Suprapubic skin (tissue), 4 donors: ENCODE measurements around the gene GALM. TPM values are rescaled to one million over a fixed set of nuclear protein-coding genes. Genes with fewer than 3 reads are reported as not detected.
"Not testable (repeated sequence)": the region's sequence is repeated elsewhere in the genome, so short reads cannot be mapped to it uniquely, and the experiment has no call there.

Experiments
- DNase-seq, 2 donors: peaks; one replicate each; pipeline ENCODE4 v3.0.0-alpha.2; 2019; ENCODE audit warnings: low spot score in 2 of 2
- H3K27ac ChIP-seq: fragments of 200-600 bp; sonication (generic); one replicate; pipeline ENCODE4 v1.5.1; 2019
- H3K27me3 ChIP-seq: fragments of 200-600 bp; sonication (generic); one replicate; pipeline ENCODE4 v1.5.1; 2019
- H3K36me3 ChIP-seq: fragments of 200-600 bp; sonication (generic); one replicate; pipeline ENCODE4 v1.5.1; 2019
- H3K4me1 ChIP-seq: fragments of 200-600 bp; sonication (generic); one replicate; pipeline ENCODE4 v1.5.1; 2019
- H3K4me3 ChIP-seq: fragments of 200-600 bp; sonication (generic); one replicate; pipeline ENCODE4 v1.5.1; 2019; ENCODE audit warnings: mild to moderate bottlenecking
- H3K9me3 ChIP-seq: fragments of 200-600 bp; sonication (generic); one replicate; pipeline ENCODE4 v1.5.1; 2019
- EP300 ChIP-seq: sonication (generic); formaldehyde crosslinking; IDR thresholded peaks from one replicate; pipeline ENCODE4 v1.6.1; 2017; ENCODE audit warnings: antibody characterized with exemption
- POLR2A ChIP-seq, 2 donors: fragments of 450-650 bp; IDR thresholded peaks; one replicate each; pipeline ENCODE4 v1.6.1; 2017; ENCODE audit warnings: antibody characterized with exemption in 2 of 2, mild to moderate bottlenecking in 2 of 2, moderate library complexity in 2 of 2
- POLR2AphosphoS5 ChIP-seq, 3 donors: sonication (generic); formaldehyde crosslinking; IDR thresholded peaks; one replicate each; pipeline ENCODE4 v1.6.1; 2017; ENCODE audit warnings: antibody characterized with exemption in 3 of 3
- WGBS: methylation state at CpG from one replicate; pipeline ENCODE4 v1.1.5; 2018; 5-methylcytosine and 5-hydroxymethylcytosine counted together
- total RNA-seq, 4 donors: library from RNA; depleted of rRNA; stranded (reverse); fragments of >200 nt; gene quantifications; one replicate each; pipeline ENCODE4 v1.1.0, GENCODE V29; 2016
- TF ChIP-seq, protein P1 (sequence below), 2 donors: fragments of 200-600 bp in 1 of 2; fragments of 450-650 bp in 1 of 2; sonication (generic) in 1 of 2; IDR thresholded peaks; one replicate each; pipeline ENCODE4 v1.5.1; 2016 to 2019; ENCODE audit warnings: antibody characterized with exemption in 2 of 2, mild to moderate bottlenecking in 1 of 2, moderate library complexity in 1 of 2

The GALM gene
- total RNA-seq, 4 donors from 2014 or later: 3.7 to 16.4 (median 7.1) TPM

GRCh38 chr2:38731684-38732221, 65.8 kb downstream of the GALM start:
- H3K36me3 ChIP-seq: peaks cover 32% of the 10 kb centered on the region
- 93% methylated on average over 14 of the region's 14 CpGs for WGBS
- H3K4me1 ChIP-seq: peaks cover 7% of the 10 kb centered on the region
- peak in 1 of 2 donors; percentile 33 for DNase-seq
- H3K4me3 ChIP-seq: no peak overlapping the region
- TF ChIP-seq POLR2A (IDR thresholded peaks at IDR 0.05) (no peak), EP300 (no peak), POLR2AphosphoS5 (IDR thresholded peaks at IDR 0.05) (no peak)
- TF ChIP-seq, protein P1, sequence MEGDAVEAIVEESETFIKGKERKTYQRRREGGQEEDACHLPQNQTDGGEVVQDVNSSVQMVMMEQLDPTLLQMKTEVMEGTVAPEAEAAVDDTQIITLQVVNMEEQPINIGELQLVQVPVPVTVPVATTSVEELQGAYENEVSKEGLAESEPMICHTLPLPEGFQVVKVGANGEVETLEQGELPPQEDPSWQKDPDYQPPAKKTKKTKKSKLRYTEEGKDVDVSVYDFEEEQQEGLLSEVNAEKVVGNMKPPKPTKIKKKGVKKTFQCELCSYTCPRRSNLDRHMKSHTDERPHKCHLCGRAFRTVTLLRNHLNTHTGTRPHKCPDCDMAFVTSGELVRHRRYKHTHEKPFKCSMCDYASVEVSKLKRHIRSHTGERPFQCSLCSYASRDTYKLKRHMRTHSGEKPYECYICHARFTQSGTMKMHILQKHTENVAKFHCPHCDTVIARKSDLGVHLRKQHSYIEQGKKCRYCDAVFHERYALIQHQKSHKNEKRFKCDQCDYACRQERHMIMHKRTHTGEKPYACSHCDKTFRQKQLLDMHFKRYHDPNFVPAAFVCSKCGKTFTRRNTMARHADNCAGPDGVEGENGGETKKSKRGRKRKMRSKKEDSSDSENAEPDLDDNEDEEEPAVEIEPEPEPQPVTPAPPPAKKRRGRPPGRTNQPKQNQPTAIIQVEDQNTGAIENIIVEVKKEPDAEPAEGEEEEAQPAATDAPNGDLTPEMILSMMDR (IDR thresholded peaks at IDR 0.05): no peak
- no peaks in the 10 kb centered on the region for H3K27me3 ChIP-seq
- H3K27ac ChIP-seq: no peak overlapping the region
- no peaks in the 10 kb centered on the region for H3K9me3 ChIP-seq

DNA sequence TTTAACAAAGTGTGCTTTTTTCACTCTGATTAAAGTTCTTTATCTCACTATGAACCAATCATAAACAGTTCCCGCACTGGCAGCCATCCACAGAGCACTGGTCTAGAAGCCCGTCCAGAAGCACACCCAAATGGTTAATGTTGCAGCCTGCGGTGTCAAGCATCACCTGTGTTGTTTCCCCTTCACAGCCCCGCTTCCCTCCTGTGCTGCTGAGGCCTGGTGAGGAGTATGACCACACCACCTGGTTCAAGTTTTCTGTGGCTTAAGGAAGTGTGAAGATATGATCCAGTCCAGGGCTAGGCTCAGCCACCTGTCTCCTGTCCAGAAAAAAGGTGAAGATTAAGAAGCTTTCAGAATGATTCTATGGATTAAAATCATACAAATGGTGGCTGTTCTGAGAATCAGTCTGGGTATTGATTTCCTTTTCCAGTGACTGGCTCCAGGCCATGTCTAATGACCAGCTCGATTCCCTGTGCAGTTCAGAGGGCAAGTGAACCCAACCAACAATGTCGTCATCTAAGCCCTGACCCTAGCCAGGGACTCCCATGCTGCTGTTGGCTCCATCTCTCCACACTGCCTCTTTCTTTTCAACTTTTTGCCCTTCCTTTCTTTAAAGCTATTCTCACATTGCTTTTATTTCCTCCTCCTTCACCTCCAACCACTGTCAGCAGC, 67.5 kb downstream of the GALM start:
- Histone ChIP-seq H3K27me3 (no peaks in the 10 kb centered on the region), H3K9me3 (no peaks in the 10 kb centered on the region), H3K4me3 (no peak overlapping the region), H3K27ac (no peak overlapping the region), H3K36me3 (peaks cover 39% of the 10 kb centered on the region), H3K4me1 (peaks cover 16% of the 10 kb centered on the region)
- TF ChIP-seq, protein P1 (IDR thresholded peaks at IDR 0.05): no peak
- TF ChIP-seq EP300 (no peak), POLR2A (IDR thresholded peaks at IDR 0.05) (no peak)
- 90% methylated on average over 6 of the region's 6 CpGs for WGBS
- no peak for DNase-seq

- Histone ChIP-seq H3K4me3 (no peak overlapping the region), H3K27me3 (no peaks in the 10 kb centered on the region), H3K9me3 (no peaks in the 10 kb centered on the region), H3K27ac (no peak overlapping the region), H3K4me1 (peaks cover 16% of the 10 kb centered on the region), H3K36me3 (peaks cover 43% of the 10 kb centered on the region)
- no peak for DNase-seq
- WGBS: 66% methylated on average over 9 of the region's 9 CpGs
- TF ChIP-seq POLR2A (IDR thresholded peaks at IDR 0.05) (no peak), POLR2AphosphoS5 (IDR thresholded peaks at IDR 0.05) (no peak), EP300 (no peak)
- TF ChIP-seq, protein P1 (IDR thresholded peaks at IDR 0.05): no peak
These were observed 68.6 kb downstream of the GALM start for GRCh38 chr2:38734299-38735058.

GRCh38 chr2:38735999-38736320, 70.0 kb downstream of the GALM start:
- WGBS: 69% methylated on average over 4 of the region's 4 CpGs
- Histone ChIP-seq H3K27me3 (no peaks in the 10 kb centered on the region), H3K4me3 (no peak overlapping the region), H3K9me3 (no peaks in the 10 kb centered on the region), H3K27ac (no peak overlapping the region), H3K36me3 (peaks cover 35% of the 10 kb centered on the region), H3K4me1 (peaks cover 22% of the 10 kb centered on the region)
- TF ChIP-seq POLR2A (IDR thresholded peaks at IDR 0.05) (no peak), POLR2AphosphoS5 (IDR thresholded peaks at IDR 0.05) (no peak), EP300 (no peak)
- TF ChIP-seq, protein P1 (IDR thresholded peaks at IDR 0.05): no peak
- no peak for DNase-seq

DNA sequence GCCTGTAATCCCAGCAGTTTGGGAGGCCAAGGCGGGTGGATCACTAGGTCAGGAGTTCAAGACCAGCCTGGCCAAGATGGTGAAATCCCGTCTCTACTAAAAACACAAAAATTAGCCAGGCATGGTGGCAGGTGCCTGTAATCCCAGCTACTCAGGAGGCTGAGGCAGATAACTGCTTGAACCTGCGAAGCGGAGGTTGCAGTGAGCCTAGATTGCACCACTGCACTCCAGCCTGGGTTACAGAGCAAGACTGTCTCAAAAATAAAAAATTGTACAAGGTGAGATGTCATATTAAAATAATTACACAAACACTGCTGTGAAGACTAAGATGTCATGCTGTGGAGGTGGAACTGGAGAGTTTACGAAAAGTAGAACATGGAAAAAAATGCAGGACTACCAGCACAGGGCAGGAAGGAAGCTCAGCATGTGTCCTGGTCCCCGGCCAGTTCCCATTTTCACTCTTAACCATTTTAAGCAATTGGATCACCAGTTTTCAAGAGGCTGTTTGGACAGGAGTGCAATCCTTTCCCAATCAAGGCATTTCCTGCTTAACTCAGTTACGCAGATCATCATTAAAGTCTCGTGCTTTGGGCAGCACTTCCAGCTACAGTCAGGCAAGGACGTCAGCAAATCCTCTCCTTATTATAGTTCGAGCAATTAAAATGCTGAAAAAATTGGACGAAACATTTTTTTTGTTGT, 71.2 kb downstream of the GALM start:
- H3K4me3 ChIP-seq, H3K27me3 ChIP-seq, H3K27ac ChIP-seq, H3K9me3 ChIP-seq: not testable (repeated sequence)
- peaks cover 23% of the 10 kb centered on the region for H3K4me1 ChIP-seq
- peak in 1 of 2 donors; percentile 62 for DNase-seq
- H3K36me3 ChIP-seq: peaks cover 27% of the 10 kb centered on the region
- TF ChIP-seq EP300 (peak; percentile 37), POLR2AphosphoS5 (IDR thresholded peaks at IDR 0.05) (peak in 1 of 3 donors; percentile 17)
- WGBS: 82% methylated on average over 11 of the region's 11 CpGs
